Measurements from ENCODE around the gene TEX14.

Gene TEX14

GRCh38 chr17:58555109-58555508 is 136.7 kb downstream of the TEX14 start:
- DNase-seq = peak; percentile 26

- DNase-seq = no peak
Observed at GRCh38 chr17:58541249-58541648, 150.6 kb downstream of the TEX14 start.

- no peak for DNase-seq
Observed at GRCh38 chr17:58539698-58540097, 152.1 kb downstream of the TEX14 start.

GRCh38 chr17:58538811-58539409 is 152.9 kb downstream of the TEX14 start:
- peak; percentile 66 for DNase-seq

- no peak for DNase-seq
Observed at GRCh38 chr17:58537266-58537665, 154.6 kb downstream of the TEX14 start.

GRCh38 chr17:58536542-58536941 is 155.3 kb downstream of the TEX14 start:
- no peak for DNase-seq

- no peak for DNase-seq
Observed at GRCh38 chr17:58535431-58535830, 156.4 kb downstream of the TEX14 start.

GRCh38 chr17:58534901-58535421 is 156.9 kb downstream of the TEX14 start:
- no peak for DNase-seq

- DNase-seq = no peak
Observed at GRCh38 chr17:58534331-58534730, 157.5 kb downstream of the TEX14 start.

- DNase-seq = no peak
Observed at GRCh38 chr17:58533616-58534188, 158.1 kb downstream of the TEX14 start.

- no peak for DNase-seq
Observed at GRCh38 chr17:58532555-58532951, 159.3 kb downstream of the TEX14 start.

- peak; percentile 61 for DNase-seq
Observed at GRCh38 chr17:58531661-58532554, 159.9 kb downstream of the TEX14 start.

GRCh38 chr17:58531122-58531521 is 160.7 kb downstream of the TEX14 start:
- DNase-seq = no peak

GRCh38 chr17:58530655-58531054 is 161.2 kb downstream of the TEX14 start:
- DNase-seq = no peak

GRCh38 chr17:58529275-58529674 is 162.6 kb downstream of the TEX14 start:
- no peak for DNase-seq

- no peak for DNase-seq
Observed at GRCh38 chr17:58528443-58528842, 163.4 kb downstream of the TEX14 start.

GRCh38 chr17:58527949-58528348 is 163.9 kb downstream of the TEX14 start:
- no peak for DNase-seq

GRCh38 chr17:58527306-58527705 is 164.5 kb downstream of the TEX14 start:
- no peak for DNase-seq

GRCh38 chr17:58525239-58525638 is 166.6 kb downstream of the TEX14 start:
- no peak for DNase-seq

- DNase-seq = no peak
Observed at GRCh38 chr17:58521680-58522079, 170.2 kb downstream of the TEX14 start.

- DNase-seq = no peak
Observed at GRCh38 chr17:58520843-58521430, 170.9 kb downstream of the TEX14 start.

- peak; percentile 100 for DNase-seq
Observed at GRCh38 chr17:58517928-58518609, 173.8 kb downstream of the TEX14 start.
